Measurements from ENCODE around the gene PLCB1. TPM values are rescaled to one million over a fixed set of nuclear protein-coding genes. Genes with fewer than 3 reads are reported as not detected.
A peak's percentile ranks its signal among the peaks of the same experiment; 100 is the strongest.

PLCB1 gene
- total and polyA plus RNA-seq, 2 of the 4 experiments (the other 2 are of a cell fraction), result 5.6 to 16.1 TPM

GRCh38 chr20:8293750-8294149 lies 161.7 kb downstream of the PLCB1 start:
- no peak overlapping the region for H4K5ac ChIP-seq (ENCODE audit: low read depth, low read length)
- H4K20me1 ChIP-seq (ENCODE audit: insufficient read depth, low read length), result no peaks in the 10 kb centered on the region; the same call in 1 of the 2 replicates
- CTCF ChIA-PET, result no interaction called here
- no peak overlapping the region for H4K8ac ChIP-seq (ENCODE audit: low read depth in 2 of 2, low read length in 2 of 2)
- DNase-seq (peak; percentile 12), ATAC-seq (ENCODE audit: low read depth) (no peak)
- no TSS peak for BruUV-seq (replicated peaks)
- H3K4me3 ChIP-seq (ENCODE audit: insufficient read depth, low read depth, low read length), result no peak overlapping the region
- 0 out of 2 replicates have a peak overlapping the region, but pooled peaks have one; percentile 15 for H3K14ac ChIP-seq (replicated peaks; ENCODE audit: low read depth, low read length)
- TF ChIP-seq USF2 (IDR thresholded peaks at IDR 0.05; ENCODE audit: low read depth, low read length) (no peak), CEBPB (IDR thresholded peaks at IDR 0.05; ENCODE audit: low read depth, low read length) (0 out of 2 replicates have a peak, but pooled peaks have one; percentile 3)
- no peak overlapping the region for H3K18ac ChIP-seq (ENCODE audit: low read depth, low read length)
- H2BK120ac ChIP-seq (ENCODE audit: low read depth, low read length), result no peak overlapping the region
- H3K4me2 ChIP-seq (ENCODE audit: low read depth, low read length), result no peak overlapping the region
- intact Hi-C loops (cut with micrococcal nuclease) (no loop called here), dilution Hi-C loops (cut with HindIII; ENCODE audit: low sequenced_read_pairs, unreplicated experiment) (no loop called here), in situ Hi-C loops (cut with MboI; ENCODE audit: low sequenced_read_pairs) (no loop called here)
- no peak overlapping the region for H3K27ac ChIP-seq (ENCODE audit: insufficient read depth, low read length)
- no peaks in the 10 kb centered on the region for H3K36me3 ChIP-seq (ENCODE audit: control insufficient read depth, insufficient read depth, low read length)
- peaks cover 4% of the 10 kb centered on the region; the same call in 1 of the 2 replicates for H3K4me1 ChIP-seq (ENCODE audit: control insufficient read depth, insufficient read depth, low read length)
- no peak overlapping the region for H3K4ac ChIP-seq (ENCODE audit: low read depth, low read length)
- no peak overlapping the region for H3K9ac ChIP-seq (ENCODE audit: low read depth, low read length)
- H4K91ac ChIP-seq (ENCODE audit: insufficient read depth, low read depth, low read length), result no peak overlapping the region
- no peak overlapping the region for H2BK5ac ChIP-seq (ENCODE audit: low read depth, low read length, poor library complexity, severe bottlenecking)
- no peak overlapping the region for H3K23ac ChIP-seq (ENCODE audit: low read depth, low read length)
- no peaks in the 10 kb centered on the region for H3K9me1 ChIP-seq (ENCODE audit: insufficient read depth, low read length)
- peaks cover 5 to 9% of the 10 kb centered on the region in 2 experiments; a peak in 3 of 4 replicates for H3K79me1 ChIP-seq (ENCODE audit: low read depth in 1 of 2, low read length in 2 of 2)
- H2BK20ac ChIP-seq (ENCODE audit: low read depth, low read length), result no peak overlapping the region; the same call in 1 of the 2 replicates
- H2BK15ac ChIP-seq (ENCODE audit: low read depth, low read length), result no peak overlapping the region
- no peaks in the 10 kb centered on the region for H3K9me3 ChIP-seq (ENCODE audit: control insufficient read depth, insufficient read depth, low read length)
- H2AK5ac ChIP-seq (ENCODE audit: low read depth, low read length), result no peak overlapping the region
- H2AFZ ChIP-seq (replicated peaks; ENCODE audit: low read length, poor library complexity), result no peak overlapping the region
- H3K27me3 ChIP-seq (ENCODE audit: control insufficient read depth, insufficient read depth, low read length), result no peaks in the 10 kb centered on the region
- H2AK9ac ChIP-seq (replicated peaks; ENCODE audit: low read depth, low read length, poor library complexity), result peak overlapping the region; percentile 26
- POLR2A ChIA-PET (ENCODE audit: unreplicated experiment), result no interaction called here
- no CpG with 5 or more reads among the region's 4 CpGs for WGBS, 2 experiments (ENCODE audit: extremely low coverage in 2 of 2, insufficient read length in 1 of 2)
- no peak overlapping the region for H3K56ac ChIP-seq (ENCODE audit: extremely low read depth, insufficient read depth, low read length)
